ENCODE measurements around the gene MYH6. TPM values are rescaled to one million over a fixed set of nuclear protein-coding genes. Genes with fewer than 3 reads are reported as not detected.

MYH6 gene
- total and polyA plus RNA-seq, 9 donors = 0.66 to 7.2 (median 4.4) TPM

GRCh38 chr14:23414254-23414653 is 6.2 kb upstream of the MYH6 start:
- Histone ChIP-seq H3K9me3 (replicated peaks; ENCODE audit: control insufficient read depth, low read depth, low read length) (no peaks in the 10 kb centered on the region), H3K27ac (ENCODE audit: low read length) (no peak overlapping the region), H3K4me1 (ENCODE audit: control insufficient read depth, insufficient read depth, low read length) (no peaks in the 10 kb centered on the region), H3K4me3 (ENCODE audit: low read length) (no peak overlapping the region), H3K36me3 (ENCODE audit: control insufficient read depth, insufficient read depth, low read length) (no peaks in the 10 kb centered on the region), H3K27me3 (ENCODE audit: control insufficient read depth, insufficient read depth, low read length) (no peaks in the 10 kb centered on the region)
- 50% methylated on average over 3 of the region's 3 CpGs for WGBS (ENCODE audit: insufficient coverage)
- no peak for DNase-seq

DNA sequence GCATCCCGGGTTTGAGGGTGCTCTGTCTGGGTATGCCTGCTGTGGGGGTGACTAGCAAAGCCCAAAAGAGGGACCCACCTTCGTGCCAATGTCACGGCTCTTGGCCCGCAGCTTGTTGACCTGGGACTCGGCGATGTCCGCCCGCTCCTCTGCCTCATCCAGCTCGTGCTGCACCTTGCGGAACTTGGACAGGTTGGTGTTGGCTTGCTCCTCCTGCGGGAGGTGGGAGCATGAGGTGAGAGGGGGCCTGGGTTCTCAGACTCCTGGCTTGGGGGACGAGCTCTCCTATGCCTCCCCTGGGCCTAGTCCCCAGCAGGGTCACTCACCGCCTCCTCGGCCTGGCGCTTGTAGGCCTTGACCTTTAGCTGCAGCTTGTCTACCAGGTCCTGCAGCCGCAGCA is 5.6 kb upstream of the MYH6 start:
- WGBS (ENCODE audit: insufficient coverage) = 86% methylated on average over 13 of the region's 16 CpGs
- Histone ChIP-seq H3K27me3 (ENCODE audit: control insufficient read depth, insufficient read depth, low read length) (no peaks in the 10 kb centered on the region), H3K9me3 (replicated peaks; ENCODE audit: control insufficient read depth, low read depth, low read length) (no peaks in the 10 kb centered on the region), H3K27ac (ENCODE audit: low read length) (no peak overlapping the region), H3K36me3 (ENCODE audit: control insufficient read depth, insufficient read depth, low read length) (no peaks in the 10 kb centered on the region), H3K4me3 (ENCODE audit: low read length) (no peak overlapping the region), H3K4me1 (ENCODE audit: control insufficient read depth, insufficient read depth, low read length) (no peaks in the 10 kb centered on the region)
- no peak for DNase-seq

- no peaks in the 10 kb centered on the region for H3K4me1 ChIP-seq (ENCODE audit: control insufficient read depth, insufficient read depth, low read length)
- no peak overlapping the region for H3K4me3 ChIP-seq (ENCODE audit: low read length)
- no peaks in the 10 kb centered on the region for H3K9me3 ChIP-seq (replicated peaks; ENCODE audit: control insufficient read depth, low read depth, low read length)
- no peak for DNase-seq
- whole genome bisulfite sequencing (ENCODE audit: insufficient coverage) = 76% methylated on average over 9 of the region's 14 CpGs
- H3K36me3 ChIP-seq (ENCODE audit: control insufficient read depth, insufficient read depth, low read length) = no peaks in the 10 kb centered on the region
- peaks cover 4% of the 10 kb centered on the region for H3K27me3 ChIP-seq (ENCODE audit: control insufficient read depth, insufficient read depth, low read length)
- H3K27ac ChIP-seq (ENCODE audit: low read length) = no peak overlapping the region
These were observed 3.8 kb upstream of the MYH6 start for GRCh38 chr14:23411563-23412525.

DNA sequence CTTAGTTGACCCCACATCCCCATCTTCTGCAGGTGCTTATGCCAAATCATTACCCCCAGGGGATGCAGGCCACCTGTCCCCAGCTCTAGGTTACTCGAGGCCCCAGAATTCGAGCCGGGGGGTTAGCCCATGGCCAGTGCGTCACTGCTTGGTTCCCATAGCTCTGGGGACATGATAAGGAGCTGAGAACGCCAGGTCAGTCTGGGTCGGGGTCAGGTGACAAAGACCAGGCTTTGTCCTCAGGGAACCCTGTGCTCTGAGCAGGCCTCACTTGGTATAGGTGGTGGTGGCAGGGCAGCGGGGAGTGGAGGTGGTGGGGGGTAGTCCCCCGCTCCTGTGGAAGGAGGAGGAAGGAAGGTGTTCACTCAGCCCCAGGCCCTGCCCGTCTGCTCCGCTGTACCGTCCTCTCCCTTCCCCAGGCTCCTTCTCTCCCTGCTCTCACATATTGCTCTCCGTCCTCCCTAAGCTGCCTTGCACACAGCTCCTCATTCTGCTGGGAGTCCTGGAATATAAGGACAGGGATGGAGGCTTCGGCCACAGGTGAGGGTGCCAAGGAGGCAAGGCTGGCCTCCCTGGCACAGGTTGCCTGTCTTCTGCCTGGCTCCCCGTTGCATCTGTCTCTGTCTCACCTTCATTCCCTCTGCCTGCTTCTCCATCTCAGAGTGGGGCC is 2.0 kb upstream of the MYH6 start:
- H3K9me3 ChIP-seq (replicated peaks; ENCODE audit: control insufficient read depth, low read depth, low read length) = no peaks in the 10 kb centered on the region
- no peaks in the 10 kb centered on the region for H3K4me1 ChIP-seq (ENCODE audit: control insufficient read depth, insufficient read depth, low read length)
- 70% methylated on average over 9 of the region's 14 CpGs for WGBS (ENCODE audit: insufficient coverage)
- peaks cover 6% of the 10 kb centered on the region for H3K27me3 ChIP-seq (ENCODE audit: control insufficient read depth, insufficient read depth, low read length)
- no peak for DNase-seq
- no peaks in the 10 kb centered on the region for H3K36me3 ChIP-seq (ENCODE audit: control insufficient read depth, insufficient read depth, low read length)
- H3K4me3 ChIP-seq (ENCODE audit: low read length) = no peak overlapping the region
- no peak overlapping the region for H3K27ac ChIP-seq (ENCODE audit: low read length)

DNA sequence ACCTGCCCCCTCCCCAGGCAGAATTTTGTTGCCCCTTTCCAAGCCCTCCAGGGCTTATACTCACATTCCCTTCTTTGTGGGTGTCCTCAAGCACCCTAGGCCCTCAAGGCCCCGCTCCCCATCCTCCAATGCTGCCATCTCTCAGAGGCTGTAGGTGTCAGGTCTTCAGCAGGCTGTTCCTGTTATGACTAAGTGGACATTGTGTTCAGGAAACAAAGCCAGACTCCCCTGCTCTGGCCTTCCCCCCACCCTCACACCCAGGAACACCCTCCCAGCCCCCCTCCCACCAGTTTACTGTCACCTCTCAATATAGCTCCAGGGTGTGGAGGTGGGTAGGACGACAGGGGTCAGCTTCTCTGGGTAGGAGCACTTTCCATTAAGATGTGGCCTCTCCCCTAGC is 1.4 kb upstream of the MYH6 start:
- no CpG with 5 or more reads among the region's 2 CpGs for WGBS (ENCODE audit: insufficient coverage)
- Histone ChIP-seq H3K9me3 (replicated peaks; ENCODE audit: control insufficient read depth, low read depth, low read length) (no peaks in the 10 kb centered on the region), H3K4me3 (ENCODE audit: low read length) (no peak overlapping the region), H3K27me3 (ENCODE audit: control insufficient read depth, insufficient read depth, low read length) (peaks cover 6% of the 10 kb centered on the region), H3K4me1 (ENCODE audit: control insufficient read depth, insufficient read depth, low read length) (no peaks in the 10 kb centered on the region), H3K36me3 (ENCODE audit: control insufficient read depth, insufficient read depth, low read length) (no peaks in the 10 kb centered on the region), H3K27ac (ENCODE audit: low read length) (no peak overlapping the region)
- no peak for DNase-seq

GRCh38 chr14:23408307-23408630 is 196 bp upstream of the MYH6 start:
- WGBS (ENCODE audit: insufficient coverage) = 47% methylated on average over 4 of the region's 5 CpGs

GRCh38 chr14:23406725-23407355 is 1.2 kb downstream of the MYH6 start:
- no peak overlapping the region for H3K4me3 ChIP-seq (ENCODE audit: low read length)

More at GRCh38 chr14:23408307-23408630, 196 bp upstream of the MYH6 start:
- H3K27me3 ChIP-seq (ENCODE audit: control insufficient read depth, insufficient read depth, low read length) = peaks cover 11% of the 10 kb centered on the region
- no peaks in the 10 kb centered on the region for H3K9me3 ChIP-seq (replicated peaks; ENCODE audit: control insufficient read depth, low read depth, low read length)
- no peak overlapping the region for H3K27ac ChIP-seq (ENCODE audit: low read length)
- H3K4me3 ChIP-seq (ENCODE audit: low read length) = no peak overlapping the region
- no peak for DNase-seq
- H3K36me3 ChIP-seq (ENCODE audit: control insufficient read depth, insufficient read depth, low read length) = no peaks in the 10 kb centered on the region
- no peaks in the 10 kb centered on the region for H3K4me1 ChIP-seq (ENCODE audit: control insufficient read depth, insufficient read depth, low read length)

GRCh38 chr14:23406244-23406643 is 1.8 kb downstream of the MYH6 start:
- no peak for DNase-seq
- Histone ChIP-seq H3K36me3 (ENCODE audit: control insufficient read depth, insufficient read depth, low read length) (no peaks in the 10 kb centered on the region), H3K27ac (ENCODE audit: low read length) (no peak overlapping the region), H3K9me3 (replicated peaks; ENCODE audit: control insufficient read depth, low read depth, low read length) (no peaks in the 10 kb centered on the region), H3K4me1 (ENCODE audit: control insufficient read depth, insufficient read depth, low read length) (no peaks in the 10 kb centered on the region), H3K4me3 (ENCODE audit: low read length) (no peak overlapping the region), H3K27me3 (ENCODE audit: control insufficient read depth, insufficient read depth, low read length) (peaks cover 13% of the 10 kb centered on the region)
- WGBS (ENCODE audit: insufficient coverage) = 61% methylated on average over 3 of the region's 4 CpGs

More at GRCh38 chr14:23406725-23407355, 1.2 kb downstream of the MYH6 start:
- Histone ChIP-seq H3K27me3 (ENCODE audit: control insufficient read depth, insufficient read depth, low read length) (peaks cover 13% of the 10 kb centered on the region), H3K4me1 (ENCODE audit: control insufficient read depth, insufficient read depth, low read length) (no peaks in the 10 kb centered on the region), H3K9me3 (replicated peaks; ENCODE audit: control insufficient read depth, low read depth, low read length) (no peaks in the 10 kb centered on the region), H3K27ac (ENCODE audit: low read length) (no peak overlapping the region), H3K36me3 (ENCODE audit: control insufficient read depth, insufficient read depth, low read length) (no peaks in the 10 kb centered on the region)
- WGBS (ENCODE audit: insufficient coverage) = 83% methylated on average over 13 of the region's 15 CpGs
- DNase-seq = no peak

DNA sequence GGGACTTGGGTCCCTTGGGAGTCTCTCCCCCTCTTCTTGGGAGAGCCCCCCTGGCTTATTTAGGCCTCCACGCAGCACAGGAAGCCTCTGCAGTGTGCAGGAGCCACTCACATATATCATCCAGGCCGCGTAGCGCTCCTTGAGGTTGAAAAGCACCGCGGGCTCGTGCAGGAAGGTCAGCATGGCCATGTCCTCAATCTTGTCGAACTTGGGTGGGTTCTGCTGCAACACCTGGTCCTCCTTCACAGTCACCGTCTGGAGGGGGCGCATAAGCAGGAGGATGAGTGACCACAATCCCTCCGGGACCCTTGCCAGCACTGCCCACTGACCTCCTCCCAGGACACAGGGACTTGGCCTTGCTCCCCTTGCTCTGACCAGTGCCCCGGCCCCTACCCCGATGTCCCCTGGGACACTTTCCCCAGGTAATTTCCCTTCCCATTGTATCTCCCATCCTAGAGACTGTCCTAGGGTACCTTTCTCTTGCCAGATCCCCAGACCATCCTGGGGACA is 2.5 kb downstream of the MYH6 start:
- Histone ChIP-seq H3K4me3 (ENCODE audit: low read length) (no peak overlapping the region), H3K27me3 (ENCODE audit: control insufficient read depth, insufficient read depth, low read length) (peaks cover 13% of the 10 kb centered on the region), H3K36me3 (ENCODE audit: control insufficient read depth, insufficient read depth, low read length) (no peaks in the 10 kb centered on the region), H3K4me1 (ENCODE audit: control insufficient read depth, insufficient read depth, low read length) (no peaks in the 10 kb centered on the region), H3K27ac (ENCODE audit: low read length) (no peak overlapping the region), H3K9me3 (replicated peaks; ENCODE audit: control insufficient read depth, low read depth, low read length) (no peaks in the 10 kb centered on the region)
- DNase-seq = no peak
- 85% methylated on average over 13 of the region's 13 CpGs for WGBS (ENCODE audit: insufficient coverage)

DNA sequence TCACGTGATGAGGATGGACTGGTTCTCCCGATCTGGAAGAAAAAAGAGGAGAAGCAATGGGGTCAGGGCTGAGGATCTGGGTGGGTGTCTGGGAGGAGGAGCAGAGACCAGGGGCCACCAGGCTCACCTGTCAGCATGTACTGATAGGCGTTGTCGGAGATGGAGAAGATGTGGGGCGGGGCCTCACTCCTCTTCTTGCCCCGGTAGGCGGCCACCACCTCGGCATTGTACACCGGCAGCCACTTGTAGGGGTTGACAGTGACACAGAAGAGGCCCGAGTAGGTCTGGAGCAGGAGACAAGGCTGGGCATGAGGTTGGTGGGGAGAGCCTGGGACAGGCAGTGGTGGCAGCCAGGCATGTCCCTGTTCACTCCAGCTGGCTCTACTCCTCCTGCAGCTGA is 3.0 kb downstream of the MYH6 start:
- no peaks in the 10 kb centered on the region for H3K4me1 ChIP-seq (ENCODE audit: control insufficient read depth, insufficient read depth, low read length)
- no peak for DNase-seq
- H3K27ac ChIP-seq (ENCODE audit: low read length) = no peak overlapping the region
- peaks cover 13% of the 10 kb centered on the region for H3K27me3 ChIP-seq (ENCODE audit: control insufficient read depth, insufficient read depth, low read length)
- no peaks in the 10 kb centered on the region for H3K36me3 ChIP-seq (ENCODE audit: control insufficient read depth, insufficient read depth, low read length)
- no peaks in the 10 kb centered on the region for H3K9me3 ChIP-seq (replicated peaks; ENCODE audit: control insufficient read depth, low read depth, low read length)
- H3K4me3 ChIP-seq (ENCODE audit: low read length) = no peak overlapping the region
- WGBS (ENCODE audit: insufficient coverage) = 85% methylated on average over 8 of the region's 10 CpGs
